ENCODE results near the gene CCL22. TPM values are rescaled to one million over a fixed set of nuclear protein-coding genes. Genes with fewer than 3 reads are reported as not detected.
A peak's percentile ranks its signal among the peaks of the same experiment; 100 is the strongest.

CCL22 gene
- total RNA-seq, 1 donor: not detected

DNA sequence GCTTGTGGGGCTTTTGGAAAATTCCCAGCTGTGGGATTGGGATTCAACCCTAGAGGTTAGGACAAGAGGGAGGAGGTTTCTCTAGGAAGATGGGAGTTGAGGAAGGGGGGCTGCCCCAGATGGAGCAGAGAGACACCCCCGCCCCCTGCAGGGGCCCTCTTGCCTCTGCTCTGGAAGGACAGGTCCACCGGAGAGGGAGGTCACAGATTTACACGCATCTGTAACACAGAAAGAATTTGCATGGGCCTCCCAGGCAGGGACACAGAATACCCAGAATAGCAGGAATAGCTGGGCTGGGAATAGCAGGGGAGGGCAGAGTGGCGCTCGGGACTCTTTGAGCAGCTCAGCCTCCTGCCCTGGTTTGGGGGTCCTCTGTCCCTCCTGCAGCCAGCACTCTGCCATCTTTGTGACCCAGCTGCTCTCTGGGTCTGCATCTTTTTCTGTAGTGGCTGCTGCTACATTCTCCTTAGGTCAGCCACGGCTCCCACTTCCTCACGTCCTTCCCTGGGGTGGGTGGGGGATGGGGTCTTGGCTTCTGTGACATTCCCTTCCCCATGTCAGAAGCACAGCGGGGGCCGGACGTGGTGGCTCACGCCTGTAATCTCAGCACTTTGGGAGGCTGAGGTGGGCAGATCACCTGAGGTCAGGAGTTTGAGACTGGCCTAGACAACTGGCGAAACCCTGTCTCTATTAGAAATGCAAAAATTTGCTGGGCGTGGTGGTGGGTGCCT lies 40.2 kb upstream of the CCL22 start:
- no peak for TF ChIP-seq CTCF (IDR thresholded peaks at IDR 0.05; ENCODE audit: insufficient read depth, low read length)
- no peak overlapping the region for H3K4me3 ChIP-seq (ENCODE audit: low read depth, low read length)
- DNase-seq (ENCODE audit: low read depth): peak; percentile 35

DNA sequence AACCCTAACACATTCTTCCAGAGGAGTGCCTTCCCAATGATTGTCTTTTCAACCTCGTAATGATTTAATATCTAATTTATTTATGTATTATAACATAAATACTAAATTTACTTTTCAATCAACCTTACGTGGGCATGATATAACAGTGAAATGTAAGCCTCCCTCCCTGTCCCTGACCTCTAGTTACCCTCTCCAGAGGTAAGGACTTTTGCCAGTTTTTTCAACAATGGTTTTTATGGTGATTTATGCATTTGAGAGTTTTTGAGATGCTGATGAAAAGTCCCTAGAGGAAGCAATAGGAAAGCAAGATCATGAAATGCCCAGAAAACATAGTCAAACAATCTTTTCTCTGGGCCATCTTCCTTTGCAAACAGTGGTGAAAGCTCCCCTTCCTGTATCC lies 38.9 kb upstream of the CCL22 start:
- no peak overlapping the region for H3K4me3 ChIP-seq (ENCODE audit: low read depth, low read length)
- no peak for TF ChIP-seq CTCF (IDR thresholded peaks at IDR 0.05; ENCODE audit: insufficient read depth, low read length)
- peak; percentile 60 for DNase-seq (ENCODE audit: low read depth)

DNA sequence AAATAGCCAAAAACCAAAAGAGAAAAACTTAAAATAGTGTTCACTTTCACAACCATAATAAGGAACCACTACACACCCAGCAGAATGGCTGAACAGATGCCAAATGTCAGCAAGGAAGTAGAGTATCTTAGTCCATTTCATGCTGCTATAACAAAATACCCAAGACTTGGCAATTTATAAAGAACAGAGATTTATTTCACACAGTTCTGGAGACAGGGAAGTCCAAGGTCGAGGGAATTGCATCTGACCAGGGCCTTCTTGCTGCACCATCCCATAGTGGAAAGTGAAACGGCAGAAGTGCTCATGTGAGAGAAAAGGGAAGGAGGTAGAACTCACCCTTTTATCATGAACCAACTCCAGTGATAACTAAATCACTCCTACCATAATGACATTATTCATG lies 33.8 kb upstream of the CCL22 start:
- DNase-seq (ENCODE audit: low read depth): no peak
- no peak overlapping the region for H3K4me3 ChIP-seq (ENCODE audit: low read depth, low read length)
- no peak for TF ChIP-seq CTCF (IDR thresholded peaks at IDR 0.05; ENCODE audit: insufficient read depth, low read length)

GRCh38 chr16:57325458-57325857 lies 33.1 kb upstream of the CCL22 start:
- TF ChIP-seq CTCF (IDR thresholded peaks at IDR 0.05; ENCODE audit: insufficient read depth, low read length): no peak
- DNase-seq (ENCODE audit: low read depth): peak; percentile 60
- H3K4me3 ChIP-seq (ENCODE audit: low read depth, low read length): no peak overlapping the region

DNA sequence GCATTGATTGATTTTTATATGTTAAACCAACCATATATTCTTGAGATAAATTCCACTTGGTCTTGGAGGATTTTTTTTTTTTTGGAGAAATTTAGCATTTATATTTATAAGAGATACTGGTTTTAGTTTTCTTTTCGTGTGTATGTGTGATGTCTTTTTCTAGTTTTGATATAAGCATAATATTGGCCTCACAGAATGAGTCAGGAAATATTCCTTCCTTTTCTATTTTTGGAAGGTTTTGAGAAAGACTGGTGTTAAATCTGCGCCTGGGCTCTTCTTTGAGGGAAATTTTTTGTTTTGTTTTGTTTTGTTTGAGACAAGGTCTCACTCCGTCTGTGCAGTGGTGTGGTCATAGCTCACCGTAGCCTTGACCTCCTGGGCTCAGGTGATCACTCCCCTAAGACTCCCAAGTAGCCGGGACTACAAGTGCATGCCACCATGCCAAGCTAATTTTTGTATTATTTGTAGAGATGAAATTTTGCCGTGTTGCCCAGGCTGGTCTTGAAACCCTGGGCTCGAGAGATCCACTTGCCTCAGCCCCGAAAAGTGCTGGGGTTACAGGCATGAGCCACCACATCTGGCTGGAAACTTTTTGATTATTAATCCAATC lies 28.8 kb upstream of the CCL22 start:
- H3K4me3 ChIP-seq (ENCODE audit: low read depth, low read length): no peak overlapping the region
- no peak for TF ChIP-seq CTCF (IDR thresholded peaks at IDR 0.05; ENCODE audit: insufficient read depth, low read length)
- DNase-seq (ENCODE audit: low read depth): no peak

GRCh38 chr16:57331355-57331754 lies 27.2 kb upstream of the CCL22 start:
- no peak for DNase-seq (ENCODE audit: low read depth)
- H3K4me3 ChIP-seq (ENCODE audit: low read depth, low read length): no peak overlapping the region
- TF ChIP-seq CTCF (IDR thresholded peaks at IDR 0.05; ENCODE audit: insufficient read depth, low read length): no peak

Measured in fibroblast of the aortic adventitia (primary cell).